HG02623 (cell line): ENCODE data around the gene AQP3.
A peak's percentile ranks its signal among the peaks of the same experiment; 100 is the strongest.
"Not testable (repeated sequence)": the region's sequence is repeated elsewhere in the genome, so short reads cannot be mapped to it uniquely, and the experiment has no call there.

Experiments
- ATAC-seq: cut with Tn5 transposase; IDR thresholded peaks from one replicate; pipeline ENCODE4 v1.9.1; 2021; ENCODE audit warnings: moderate library complexity; ENCODE audit not compliant: unreplicated experiment

Gene AQP3

GRCh38 chr9:33446946-33447798 lies at the start of gene AQP3:
Gene AQP3 (minus strand): TSS chr9:33447593. CDS start chr9:33447530, 63 bp downstream.
- ATAC-seq, result peak; percentile 23

GRCh38 chr9:33493819-33494218 lies 46.4 kb upstream of the AQP3 start:
- not testable (repeated sequence) for ATAC-seq

GRCh38 chr9:33489066-33489465 lies 41.7 kb upstream of the AQP3 start:
- no peak for ATAC-seq

- ATAC-seq, result not testable (repeated sequence)
Measured at GRCh38 chr9:33485312-33485711, 37.9 kb upstream of the AQP3 start.

DNA sequence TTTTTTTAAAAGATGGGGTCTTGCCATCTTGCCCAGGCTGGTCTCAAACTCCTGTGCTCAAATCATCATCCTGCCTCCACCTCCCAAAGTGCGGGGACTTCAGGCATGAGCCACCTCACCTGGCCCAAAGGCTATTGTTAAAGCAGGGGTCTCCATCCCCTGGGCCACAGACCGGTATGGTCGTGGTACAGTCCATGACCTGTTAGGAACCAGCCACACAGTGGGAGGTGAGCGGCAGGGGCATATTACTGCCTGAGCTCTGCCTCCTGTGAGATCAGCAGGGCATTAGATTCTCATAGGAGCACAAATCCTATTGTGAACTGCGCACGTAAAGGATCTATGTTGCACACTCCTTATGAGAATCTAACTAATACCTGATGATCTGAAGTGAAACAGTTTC lies 33.6 kb upstream of the AQP3 start:
- ATAC-seq, result no peak

- ATAC-seq, result no peak
Measured at GRCh38 chr9:33480106-33480505, 32.7 kb upstream of the AQP3 start.

DNA sequence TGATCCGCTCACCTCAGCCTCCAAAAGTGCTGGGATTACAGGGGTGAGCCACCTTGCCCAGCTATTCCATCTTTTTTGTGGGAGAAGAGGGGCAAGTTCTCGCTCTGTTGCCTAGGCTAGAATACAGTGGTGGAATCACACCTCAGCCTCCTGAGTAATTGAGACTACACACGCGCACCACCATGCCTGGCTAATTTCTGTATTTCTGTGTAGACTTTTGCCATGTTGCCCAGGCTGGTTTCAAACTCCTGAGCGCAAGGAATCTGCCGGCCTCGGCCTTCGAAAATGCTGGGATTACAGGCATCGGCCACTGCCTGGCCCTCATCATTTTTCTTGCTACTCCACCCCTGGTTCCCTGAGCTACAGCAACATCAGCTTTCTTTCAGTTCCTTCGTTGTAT lies 29.1 kb upstream of the AQP3 start:
- no peak for ATAC-seq

DNA sequence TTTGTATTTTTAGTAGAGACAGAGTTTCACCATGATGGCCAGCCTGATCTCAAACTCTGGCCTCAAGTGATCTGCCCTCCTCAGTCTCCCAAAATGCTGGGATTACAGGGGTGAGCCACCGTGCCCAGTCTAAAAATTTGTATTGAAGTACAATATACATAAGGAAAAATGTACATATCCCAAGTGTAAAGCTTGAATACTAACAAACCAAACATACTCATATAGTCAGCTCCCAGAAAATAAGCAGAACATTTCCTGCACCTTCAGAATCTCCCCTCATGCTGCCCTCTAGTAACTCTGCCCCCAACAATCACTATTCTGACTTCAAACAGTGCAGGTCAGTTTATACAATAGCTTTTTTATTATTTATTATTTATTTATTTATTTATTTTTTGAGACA lies 28.0 kb upstream of the AQP3 start:
- no peak for ATAC-seq

DNA sequence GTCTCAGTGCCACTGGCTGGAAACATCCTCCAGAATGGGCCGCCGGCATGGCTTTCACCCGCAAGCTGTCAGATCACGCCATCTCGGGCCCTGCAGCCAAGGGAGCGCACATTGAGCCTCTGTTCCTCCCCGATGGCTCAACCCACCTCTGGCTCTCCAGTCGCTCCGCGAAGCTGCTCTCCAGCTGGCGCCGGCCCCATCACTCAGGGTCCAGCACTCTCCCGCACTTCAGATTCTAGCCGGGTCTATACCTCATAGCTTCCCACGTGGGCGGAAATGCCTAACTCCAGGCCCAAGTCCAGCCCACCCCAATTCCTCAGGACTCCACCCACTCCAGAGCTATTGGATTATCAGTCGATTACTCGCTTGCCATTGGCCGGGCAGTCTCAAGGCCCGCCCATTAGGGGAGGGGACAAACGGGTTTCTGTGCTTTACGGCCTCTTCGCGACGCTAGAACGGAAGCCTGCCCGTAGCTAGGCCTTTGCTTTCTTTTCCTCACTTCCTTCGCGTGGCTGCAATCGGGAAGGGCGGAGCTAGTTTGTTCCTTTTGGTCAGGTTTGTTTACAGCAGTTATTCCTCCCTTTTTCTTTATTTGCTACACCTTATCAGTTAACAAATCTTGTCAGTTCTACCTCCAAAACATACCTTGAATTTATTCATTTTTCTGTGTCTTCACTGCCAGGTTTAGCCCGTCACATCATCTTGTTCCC lies 26.4 kb upstream of the AQP3 start, which contains the start of gene NOL6:
Gene NOL6, minus strand, starts transcription at position 282 of the 710 bp plus-strand sequence. Its CDS starts 82 bp downstream, at position 200.
- peak; percentile 98 for ATAC-seq

GRCh38 chr9:33472881-33473615 lies 25.7 kb upstream of the AQP3 start:
- no peak for ATAC-seq

- no peak for ATAC-seq
Measured at GRCh38 chr9:33472171-33472880, 24.9 kb upstream of the AQP3 start.

GRCh38 chr9:33471361-33471760 lies 24.0 kb upstream of the AQP3 start:
- ATAC-seq, result no peak

- ATAC-seq, result no peak
Measured at GRCh38 chr9:33469891-33470290, 22.5 kb upstream of the AQP3 start.

GRCh38 chr9:33468797-33469621 lies 21.6 kb upstream of the AQP3 start:
- no peak for ATAC-seq

GRCh38 chr9:33468215-33468730 lies 20.9 kb upstream of the AQP3 start:
- no peak for ATAC-seq

DNA sequence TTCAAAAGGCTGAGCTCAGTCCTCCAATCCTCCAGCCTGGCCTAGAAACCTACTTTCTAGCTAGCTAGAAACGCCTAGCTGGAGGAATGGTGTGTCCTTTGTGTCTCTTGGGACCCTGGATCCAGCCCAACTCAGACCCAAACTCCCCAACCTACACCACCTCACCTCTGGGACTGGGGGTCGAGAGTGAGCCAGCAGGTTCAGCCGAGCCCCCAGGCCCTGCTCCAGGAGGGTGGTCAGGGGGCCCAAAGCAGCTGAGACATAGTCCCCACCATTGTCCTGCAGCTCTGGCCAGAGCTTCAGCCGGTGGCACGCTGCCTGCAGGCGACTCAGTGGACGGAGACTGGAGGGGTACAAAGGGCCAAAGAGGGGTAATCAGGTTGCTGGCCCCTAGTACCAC lies 20.1 kb upstream of the AQP3 start:
- ATAC-seq, result no peak

DNA sequence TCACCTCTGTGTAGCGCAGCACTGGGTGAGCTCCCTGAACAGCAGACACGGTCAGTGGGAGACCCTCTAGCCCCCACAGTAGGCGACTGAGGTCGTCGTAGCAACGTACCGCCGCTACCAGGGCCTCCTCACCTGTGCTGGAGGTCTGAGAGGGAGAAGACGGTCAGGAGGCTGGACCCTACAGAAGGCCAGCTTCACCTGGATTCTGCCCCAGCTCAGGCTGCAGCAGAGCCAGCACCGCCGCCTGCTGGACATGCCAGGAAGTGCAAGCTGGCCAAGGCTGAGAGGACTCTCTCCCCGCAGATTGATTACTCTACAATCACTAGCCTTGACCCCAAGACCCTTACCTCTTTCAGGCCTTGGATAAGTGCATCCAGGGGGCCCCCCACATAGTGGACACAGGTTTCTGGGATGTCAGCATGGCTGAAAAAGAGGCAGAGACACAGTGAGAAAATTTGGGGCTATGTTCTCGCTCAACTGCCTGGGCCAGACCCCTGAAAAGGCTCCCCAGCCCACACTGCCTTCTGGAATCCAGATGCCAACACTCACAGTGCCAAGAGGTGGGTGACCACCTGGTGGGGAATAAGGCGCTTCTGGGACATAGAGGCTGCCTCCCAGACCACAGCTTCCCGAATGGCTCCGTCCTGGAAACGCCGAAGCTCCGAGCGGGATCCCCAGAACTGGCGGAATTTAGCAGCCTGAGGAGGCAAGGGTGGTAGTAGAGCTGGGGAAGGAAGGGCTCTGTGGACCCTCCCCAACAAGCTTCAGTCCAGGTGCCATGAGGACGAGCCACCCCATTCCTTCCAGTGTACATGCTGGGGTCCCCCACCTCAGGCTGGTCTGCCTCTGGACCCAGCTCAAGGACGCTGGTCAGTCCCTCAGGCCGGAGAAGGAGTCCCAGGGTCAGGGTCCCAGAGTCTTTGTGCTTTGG lies 19.4 kb upstream of the AQP3 start:
- no peak for ATAC-seq
